Inflammatory macrophage treated with lipopolysaccharide for 1 hour (primary cell): Measurements from ENCODE around the gene ERGIC2.
"Not testable (repeated sequence)": the region's sequence is repeated elsewhere in the genome, so short reads cannot be mapped to it uniquely, and the experiment has no call there.

Experiments
- DNase-seq, 2 donors: peaks; one replicate each; pipeline ENCODE4 v3.0.0-alpha.2; 2020 to 2022

The ERGIC2 gene

GRCh38 chr12:29380536-29381523 lies at the start of gene ERGIC2:
Gene ERGIC2 (minus strand): TSS chr12:29381172. CDS start chr12:29371633, 9,539 bp downstream.
- peak; percentile 97 to 100 for DNase-seq

- DNase-seq: no peak
Observed at GRCh38 chr12:29430716-29431044, 49.7 kb upstream of the ERGIC2 start.

- DNase-seq: no peak
Observed at GRCh38 chr12:29429999-29430715, 49.2 kb upstream of the ERGIC2 start.

GRCh38 chr12:29428633-29429032 lies 47.7 kb upstream of the ERGIC2 start:
- DNase-seq: peak; percentile 91 to 98

- DNase-seq: peak; percentile 9 to 50
Observed at GRCh38 chr12:29427964-29428363, 47.0 kb upstream of the ERGIC2 start.

- no peak for DNase-seq
Observed at GRCh38 chr12:29426498-29426897, 45.5 kb upstream of the ERGIC2 start.

- DNase-seq: no peak
Observed at GRCh38 chr12:29425722-29426121, 44.8 kb upstream of the ERGIC2 start.

- no peak for DNase-seq
Observed at GRCh38 chr12:29416748-29417147, 35.8 kb upstream of the ERGIC2 start.

GRCh38 chr12:29415111-29415510 lies 34.1 kb upstream of the ERGIC2 start:
- no peak for DNase-seq

- no peak for DNase-seq
Observed at GRCh38 chr12:29414368-29414767, 33.4 kb upstream of the ERGIC2 start.

- DNase-seq: no peak
Observed at GRCh38 chr12:29405561-29405960, 24.6 kb upstream of the ERGIC2 start.

GRCh38 chr12:29403991-29404390 lies 23.0 kb upstream of the ERGIC2 start:
- DNase-seq: no peak

- no peak for DNase-seq
Observed at GRCh38 chr12:29402437-29402836, 21.5 kb upstream of the ERGIC2 start.

- no peak for DNase-seq
Observed at GRCh38 chr12:29398495-29398894, 17.5 kb upstream of the ERGIC2 start.

GRCh38 chr12:29396774-29397173 lies 15.8 kb upstream of the ERGIC2 start:
- no peak for DNase-seq

- no peak for DNase-seq
Observed at GRCh38 chr12:29395356-29395755, 14.4 kb upstream of the ERGIC2 start.

- not testable (repeated sequence) for DNase-seq
Observed at GRCh38 chr12:29390419-29390818, 9.4 kb upstream of the ERGIC2 start.

GRCh38 chr12:29389295-29389919 lies 8.4 kb upstream of the ERGIC2 start:
- no peak for DNase-seq

GRCh38 chr12:29386084-29386680 lies 5.2 kb upstream of the ERGIC2 start:
- not testable (repeated sequence) for DNase-seq

- not testable (repeated sequence) for DNase-seq
Observed at GRCh38 chr12:29385194-29385593, 4.2 kb upstream of the ERGIC2 start.

- DNase-seq: no peak
Observed at GRCh38 chr12:29382251-29382650, 1.3 kb upstream of the ERGIC2 start.

GRCh38 chr12:29376118-29376517 lies 4.9 kb downstream of the ERGIC2 start:
- DNase-seq: no peak

GRCh38 chr12:29374913-29375312 lies 6.1 kb downstream of the ERGIC2 start:
- DNase-seq: no peak
